ENCODE measurements around the gene PHACTR1. TPM values are rescaled to one million over a fixed set of nuclear protein-coding genes. Genes with fewer than 3 reads are reported as not detected.

PHACTR1 gene
- total RNA-seq, 1 donor from 2014 or later = 8.5 TPM

- no peaks in the 10 kb centered on the region for H4K20me1 ChIP-seq (ENCODE audit: insufficient read depth, low read length)
Observed at GRCh38 chr6:12991435-12991834, 274.9 kb downstream of the PHACTR1 start.

DNA sequence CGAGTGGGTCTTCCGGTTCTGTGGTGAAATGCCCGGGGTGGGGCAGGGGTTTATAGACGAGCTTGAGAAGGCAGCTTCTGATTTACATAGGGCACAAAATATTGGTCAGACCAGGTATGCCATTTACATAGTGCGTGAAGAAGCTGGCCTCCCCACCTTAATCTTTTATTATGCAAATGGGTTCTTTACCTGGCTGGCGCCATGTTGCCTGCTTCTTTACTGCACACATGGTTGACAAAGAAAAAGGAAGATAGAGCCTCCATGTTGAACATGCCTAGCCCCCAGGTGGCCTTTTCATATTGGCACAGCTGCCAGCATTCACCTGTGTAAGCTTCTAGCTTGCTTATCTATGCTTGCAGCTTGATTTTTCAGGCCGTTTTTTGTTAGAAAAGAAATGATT, 276.2 kb downstream of the PHACTR1 start:
- H3K9me3 Mint-ChIP-seq (ENCODE audit: unreplicated experiment) = no peaks in the 10 kb centered on the region
- Histone ChIP-seq H3K27ac (ENCODE audit: low read depth, low read length) (no peak overlapping the region), H4K20me1 (ENCODE audit: insufficient read depth, low read length) (no peaks in the 10 kb centered on the region), H3K79me2 (ENCODE audit: insufficient read depth, low read length) (no peaks in the 10 kb centered on the region), H3K9ac (ENCODE audit: low read length) (no peak overlapping the region), H2AFZ (ENCODE audit: low read depth, low read length) (no peak overlapping the region), H3K4me3 (ENCODE audit: insufficient read depth, low read depth, low read length) (no peak overlapping the region), H3K36me3 (ENCODE audit: insufficient read depth, low read length) (no peaks in the 10 kb centered on the region), H3K4me2 (ENCODE audit: low read length) (no peak overlapping the region), H3K9me3 (ENCODE audit: insufficient read depth, low read depth, low read length) (peaks cover 2% of the 10 kb centered on the region), H3K4me1 (ENCODE audit: insufficient read depth, low read length) (no peaks in the 10 kb centered on the region), H3K27me3 (ENCODE audit: insufficient read depth, low read length) (no peaks in the 10 kb centered on the region)
- peaks cover 3% of the 10 kb centered on the region for H3K36me3 Mint-ChIP-seq (ENCODE audit: low read depth, unreplicated experiment)
- no peaks in the 10 kb centered on the region for H3K27me3 Mint-ChIP-seq (ENCODE audit: low read depth, unreplicated experiment)
- DNase-seq (ENCODE audit: low read depth) = no peak
- no peak for TF ChIP-seq CTCF (IDR thresholded peaks at IDR 0.05; ENCODE audit: insufficient read depth, low read depth, low read length)
- no peak for TF ChIP-seq EZH2 (IDR thresholded peaks at IDR 0.05; ENCODE audit: insufficient read depth, low read length)
- no peak overlapping the region for H3K4me3 Mint-ChIP-seq (ENCODE audit: unreplicated experiment)
- no peak overlapping the region for H3K27ac Mint-ChIP-seq (ENCODE audit: unreplicated experiment)
- H3K4me1 Mint-ChIP-seq (ENCODE audit: low read depth, unreplicated experiment) = no peaks in the 10 kb centered on the region
- FAIRE-seq = no peak

More at GRCh38 chr6:12991435-12991834, 274.9 kb downstream of the PHACTR1 start:
- H3K4me2 ChIP-seq (ENCODE audit: low read length) = no peak overlapping the region
- no peak overlapping the region for H3K9ac ChIP-seq (ENCODE audit: low read length)
- no peaks in the 10 kb centered on the region for H3K36me3 ChIP-seq (ENCODE audit: insufficient read depth, low read length)
- TF ChIP-seq CTCF (IDR thresholded peaks at IDR 0.05; ENCODE audit: insufficient read depth, low read depth, low read length) (no peak), EZH2 (IDR thresholded peaks at IDR 0.05; ENCODE audit: insufficient read depth, low read length) (no peak)
- Mint-ChIP-seq H3K9me3 (ENCODE audit: unreplicated experiment) (no peaks in the 10 kb centered on the region), H3K27me3 (ENCODE audit: low read depth, unreplicated experiment) (no peaks in the 10 kb centered on the region), H3K36me3 (ENCODE audit: low read depth, unreplicated experiment) (peaks cover 3% of the 10 kb centered on the region), H3K27ac (ENCODE audit: unreplicated experiment) (no peak overlapping the region), H3K4me3 (ENCODE audit: unreplicated experiment) (no peak overlapping the region), H3K4me1 (ENCODE audit: low read depth, unreplicated experiment) (no peaks in the 10 kb centered on the region)
- H3K27ac ChIP-seq (ENCODE audit: low read depth, low read length) = no peak overlapping the region
- H3K4me3 ChIP-seq (ENCODE audit: insufficient read depth, low read depth, low read length) = no peak overlapping the region
- no peaks in the 10 kb centered on the region for H3K4me1 ChIP-seq (ENCODE audit: insufficient read depth, low read length)
- H3K27me3 ChIP-seq (ENCODE audit: insufficient read depth, low read length) = no peaks in the 10 kb centered on the region
- H2AFZ ChIP-seq (ENCODE audit: low read depth, low read length) = no peak overlapping the region
- H3K9me3 ChIP-seq (ENCODE audit: insufficient read depth, low read depth, low read length) = peaks cover 2% of the 10 kb centered on the region
- FAIRE-seq (no peak), DNase-seq (ENCODE audit: low read depth) (no peak)
- no peaks in the 10 kb centered on the region for H3K79me2 ChIP-seq (ENCODE audit: insufficient read depth, low read length)

DNA sequence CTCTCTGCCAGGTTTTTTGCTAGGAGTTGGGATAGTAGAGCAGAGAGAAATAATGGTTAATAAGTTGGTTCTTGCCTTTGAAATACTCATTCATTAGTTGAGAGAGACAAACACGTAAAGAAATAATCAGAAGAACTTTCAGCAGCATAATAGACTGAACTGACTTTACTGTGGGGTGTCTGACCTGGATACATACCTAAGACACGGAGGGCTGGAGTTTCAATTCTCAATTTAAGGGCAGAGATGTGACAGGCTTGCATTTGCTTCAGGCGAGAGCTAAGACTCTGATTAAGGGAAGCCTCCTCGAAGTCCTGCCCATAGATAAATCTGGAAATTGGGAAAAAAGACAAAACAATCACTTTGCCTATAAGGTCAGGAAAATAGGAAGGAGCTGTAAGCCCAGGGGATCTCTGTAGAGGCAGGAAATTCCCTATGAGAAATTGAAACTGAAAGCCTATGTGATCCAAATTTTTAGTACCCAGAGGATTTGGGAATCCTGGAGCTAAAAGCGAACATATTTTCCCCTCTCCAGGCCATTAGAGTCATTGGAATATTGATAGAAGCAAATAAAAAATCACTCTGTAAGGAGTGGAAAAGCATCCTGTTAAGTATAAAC, 276.8 kb downstream of the PHACTR1 start:
- Mint-ChIP-seq H3K9me3 (ENCODE audit: unreplicated experiment) (no peaks in the 10 kb centered on the region), H3K4me3 (ENCODE audit: unreplicated experiment) (no peak overlapping the region), H3K4me1 (ENCODE audit: low read depth, unreplicated experiment) (no peaks in the 10 kb centered on the region), H3K27me3 (ENCODE audit: low read depth, unreplicated experiment) (no peaks in the 10 kb centered on the region), H3K27ac (ENCODE audit: unreplicated experiment) (no peak overlapping the region), H3K36me3 (ENCODE audit: low read depth, unreplicated experiment) (peaks cover 3% of the 10 kb centered on the region)
- Histone ChIP-seq H2AFZ (ENCODE audit: low read depth, low read length) (no peak overlapping the region), H3K4me2 (ENCODE audit: low read length) (no peak overlapping the region), H3K36me3 (ENCODE audit: insufficient read depth, low read length) (no peaks in the 10 kb centered on the region), H3K79me2 (ENCODE audit: insufficient read depth, low read length) (no peaks in the 10 kb centered on the region), H3K9ac (ENCODE audit: low read length) (no peak overlapping the region), H3K4me3 (ENCODE audit: insufficient read depth, low read depth, low read length) (no peak overlapping the region), H3K9me3 (ENCODE audit: insufficient read depth, low read depth, low read length) (peaks cover 2% of the 10 kb centered on the region), H4K20me1 (ENCODE audit: insufficient read depth, low read length) (no peaks in the 10 kb centered on the region), H3K27me3 (ENCODE audit: insufficient read depth, low read length) (no peaks in the 10 kb centered on the region), H3K27ac (ENCODE audit: low read depth, low read length) (no peak overlapping the region), H3K4me1 (ENCODE audit: insufficient read depth, low read length) (no peaks in the 10 kb centered on the region)
- no peak for FAIRE-seq
- TF ChIP-seq CTCF (IDR thresholded peaks at IDR 0.05; ENCODE audit: insufficient read depth, low read depth, low read length) (no peak), EZH2 (IDR thresholded peaks at IDR 0.05; ENCODE audit: insufficient read depth, low read length) (no peak)
- no peak for DNase-seq (ENCODE audit: low read depth)

Data from astrocyte (in vitro differentiated cells and primary cell).